HG03139 (cell line): ENCODE results near the gene SLC13A1.

Source experiments
- ATAC-seq: cut with Tn5 transposase; IDR thresholded peaks from one replicate; pipeline ENCODE4 v1.9.1; 2021; ENCODE audit not compliant: unreplicated experiment

SLC13A1 gene

DNA sequence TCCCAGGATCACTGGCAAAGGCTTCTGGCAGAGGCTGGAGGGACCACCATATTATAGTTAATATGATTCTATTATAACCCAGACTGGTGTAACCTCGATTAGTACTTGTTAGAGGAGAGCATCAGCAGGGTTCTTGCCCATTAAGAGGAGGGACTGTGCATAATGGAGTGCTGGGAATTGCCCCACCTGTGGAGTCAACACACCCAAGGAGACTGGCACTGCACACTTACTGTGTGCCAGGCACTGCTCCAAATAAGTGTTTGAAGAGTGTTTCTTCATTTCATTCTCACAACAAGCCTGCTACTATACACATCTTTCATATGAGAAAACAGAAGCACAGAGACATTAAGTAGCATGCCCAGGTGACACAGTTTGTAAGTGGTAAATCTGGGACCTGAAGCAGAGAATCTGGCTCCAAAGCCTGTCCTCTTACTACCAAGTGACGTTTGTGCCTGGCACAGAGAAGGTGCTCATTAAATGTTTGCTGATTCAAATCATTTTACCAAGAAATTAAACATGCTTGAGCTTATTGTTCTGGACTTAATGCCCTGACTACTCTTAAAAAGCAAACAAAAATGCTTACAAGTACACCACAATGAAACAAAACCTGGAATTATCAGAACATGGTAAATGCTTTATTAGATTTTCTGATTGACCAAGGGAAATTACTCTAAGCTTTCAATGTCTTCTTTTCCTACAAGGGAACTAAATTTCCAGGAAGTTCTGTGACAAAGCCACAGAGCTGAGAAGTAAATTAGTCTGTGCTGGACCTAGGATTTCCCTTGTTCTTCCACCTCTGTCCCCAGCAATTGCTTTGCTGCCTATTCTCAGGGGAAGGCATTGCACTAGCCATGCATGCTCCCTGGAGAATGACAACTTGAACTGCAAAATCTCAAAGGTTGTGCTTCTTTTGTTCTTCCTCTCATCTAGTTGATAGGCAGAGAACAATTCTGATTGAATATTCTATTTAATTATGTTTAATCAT is 809 bp downstream of the SLC13A1 start:
- no peak for ATAC-seq

DNA sequence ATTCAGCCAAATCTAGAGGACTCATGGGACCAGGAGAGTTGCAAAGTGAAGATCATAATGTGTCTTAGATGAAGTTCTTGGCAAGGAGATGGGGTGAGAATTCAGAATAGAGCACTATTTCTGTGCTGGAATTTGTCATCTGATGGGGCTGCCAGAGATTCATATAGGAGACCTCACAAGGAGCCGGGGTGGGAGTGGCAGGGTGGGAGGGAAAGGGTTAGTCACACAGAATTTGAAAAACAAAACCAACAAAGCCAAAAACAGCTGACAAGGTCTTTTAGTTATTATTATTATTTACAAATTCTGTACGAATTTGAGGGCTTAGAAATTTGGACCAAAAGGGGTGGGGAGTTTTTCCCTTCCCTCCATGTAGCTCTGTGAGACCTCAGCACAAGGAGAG is 1.7 kb downstream of the SLC13A1 start:
- no peak for ATAC-seq

DNA sequence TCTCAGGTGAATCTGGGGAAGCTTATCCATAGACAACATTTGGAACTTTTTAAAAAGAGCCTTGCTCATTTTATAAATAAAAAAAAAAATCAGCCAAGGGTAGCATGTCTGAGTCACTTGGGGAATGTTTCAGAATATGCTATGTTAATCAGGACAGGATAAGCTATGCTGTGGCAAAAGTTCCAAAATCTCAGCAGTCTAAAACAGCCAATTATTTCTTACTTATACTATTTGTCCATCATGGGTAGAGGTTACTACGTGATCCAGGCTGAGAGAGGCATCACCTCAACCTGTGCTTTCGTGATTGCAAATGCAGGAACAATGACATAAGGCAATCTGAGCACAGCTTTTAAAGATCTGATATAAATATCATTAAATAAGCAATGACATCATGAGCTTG is 6.5 kb downstream of the SLC13A1 start:
- ATAC-seq, result no peak

DNA sequence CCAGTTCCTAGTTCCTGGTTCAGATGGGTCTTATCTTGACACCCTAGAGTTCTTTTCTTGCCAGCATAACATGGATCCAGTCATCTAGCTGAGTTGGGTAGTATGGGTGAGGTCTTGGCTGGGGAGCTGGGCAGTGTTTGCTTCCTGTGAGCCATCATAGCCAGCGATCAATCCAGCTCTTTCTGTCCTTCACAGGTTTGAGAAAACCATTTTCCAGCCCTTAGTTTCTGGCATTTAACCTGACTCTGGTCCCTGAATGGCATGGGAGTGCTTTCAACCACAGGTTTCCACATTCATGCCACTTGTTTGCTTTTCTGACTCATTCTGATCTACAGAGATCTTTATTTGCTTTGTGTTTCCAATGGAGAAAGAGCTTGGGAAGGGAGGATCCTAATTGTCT is 8.6 kb downstream of the SLC13A1 start:
- no peak for ATAC-seq

DNA sequence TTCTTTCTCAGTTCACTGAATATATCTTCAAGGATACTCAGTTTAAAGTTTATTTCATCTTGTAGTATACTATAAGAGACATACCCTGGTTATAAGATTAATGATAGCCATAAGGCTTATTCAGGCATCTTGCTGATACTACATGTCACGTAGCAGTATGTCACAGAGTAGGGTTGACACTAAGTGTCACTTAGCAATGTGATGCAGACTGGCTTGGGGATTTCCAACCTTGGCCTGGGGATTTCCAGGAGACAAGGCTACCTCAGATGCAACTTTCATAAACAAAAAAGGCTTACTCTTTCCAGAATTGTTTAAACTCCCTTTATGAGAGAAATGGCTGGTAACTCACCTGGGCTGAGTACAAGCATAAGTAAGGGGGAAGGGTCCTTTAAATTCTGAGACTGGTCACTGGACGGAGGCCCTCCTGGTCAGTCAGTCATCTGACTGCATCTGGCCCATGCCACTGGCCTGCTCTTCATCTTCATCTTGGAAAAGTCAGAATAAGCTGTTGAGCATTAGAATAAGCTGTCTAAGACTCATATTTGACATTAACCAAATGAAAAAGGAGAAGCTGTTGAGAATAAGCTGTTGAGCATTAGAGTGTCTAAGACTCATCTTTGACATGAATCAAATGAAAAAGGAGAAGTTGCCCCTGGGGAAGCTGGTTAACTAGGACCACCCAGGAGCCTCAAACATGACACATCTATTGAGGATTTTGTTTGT is 9.5 kb downstream of the SLC13A1 start:
- ATAC-seq, result peak; percentile 87

DNA sequence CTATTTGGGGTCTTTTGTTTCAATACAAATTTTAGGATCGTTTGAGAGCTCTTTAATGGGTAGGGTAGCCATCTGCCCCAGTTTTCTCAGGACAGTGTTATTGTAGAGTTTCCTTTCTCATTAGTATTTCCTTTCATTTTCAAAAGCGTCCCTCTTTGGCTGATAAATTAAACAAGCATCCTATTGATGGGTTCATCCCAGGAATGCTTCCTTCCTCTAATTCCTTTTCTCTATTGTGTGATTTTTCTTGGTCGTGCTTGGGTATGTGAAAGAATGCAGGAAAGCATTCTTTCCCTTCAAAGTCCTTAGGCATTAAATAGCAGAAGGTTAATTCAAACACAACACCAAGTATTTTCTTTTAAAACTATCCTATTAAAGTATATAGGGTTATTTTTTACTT is 14.0 kb downstream of the SLC13A1 start:
- ATAC-seq, result no peak

DNA sequence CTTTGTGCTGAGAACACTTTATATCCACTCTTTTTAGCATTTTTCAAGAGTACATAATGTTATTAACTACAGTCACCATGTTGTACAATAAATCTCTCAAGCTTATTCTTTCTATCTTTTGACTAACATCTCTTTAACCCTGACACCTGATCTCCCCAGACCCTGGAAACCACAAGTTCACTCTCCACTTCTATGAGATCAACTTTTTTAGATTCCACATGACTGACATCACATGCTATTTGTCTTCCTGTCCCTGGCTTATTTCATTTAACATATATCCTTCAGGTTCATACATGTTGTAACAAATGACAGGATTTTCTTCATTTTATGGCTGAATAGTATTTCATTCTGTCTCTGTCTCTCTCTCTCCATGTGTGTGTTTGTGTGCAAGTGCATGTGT is 15.5 kb downstream of the SLC13A1 start:
- no peak for ATAC-seq

DNA sequence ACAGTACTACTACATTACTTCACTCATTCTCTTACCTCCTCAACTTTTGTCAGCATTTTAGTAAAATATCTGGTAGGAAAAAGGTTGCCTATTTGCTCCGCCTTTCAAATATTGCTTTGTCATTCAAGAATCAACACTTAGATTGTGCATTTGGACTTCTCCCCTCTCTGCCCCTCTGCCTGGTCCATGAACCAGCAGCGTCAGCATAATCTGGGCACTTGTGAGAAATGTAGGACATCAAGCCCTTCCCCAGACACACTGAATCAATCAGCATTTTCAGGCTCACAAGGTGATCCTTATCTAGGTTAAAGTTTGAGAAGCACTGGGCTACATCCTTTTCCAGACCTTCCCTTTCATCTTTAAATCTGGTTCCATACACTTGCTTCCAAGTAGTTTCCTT is 16.3 kb downstream of the SLC13A1 start:
- no peak for ATAC-seq

DNA sequence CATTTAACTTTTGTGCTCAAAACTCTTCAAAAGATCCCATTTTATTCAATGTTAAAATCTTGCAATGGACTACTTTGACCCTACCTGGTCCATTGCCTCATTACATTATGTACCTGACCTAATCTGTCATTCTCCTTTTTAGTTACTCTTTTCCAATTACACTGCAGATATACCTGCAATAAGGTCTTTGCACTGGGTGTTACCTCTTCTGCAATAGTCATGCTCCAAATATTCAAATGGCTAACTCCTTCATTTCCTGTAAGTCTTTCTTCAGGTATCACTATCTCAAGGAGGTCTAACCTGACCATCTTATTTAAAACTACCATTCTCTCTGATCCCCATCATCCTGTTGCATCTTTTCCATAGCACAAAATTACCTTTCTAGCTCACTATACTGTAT is 22.3 kb downstream of the SLC13A1 start:
- no peak for ATAC-seq

DNA sequence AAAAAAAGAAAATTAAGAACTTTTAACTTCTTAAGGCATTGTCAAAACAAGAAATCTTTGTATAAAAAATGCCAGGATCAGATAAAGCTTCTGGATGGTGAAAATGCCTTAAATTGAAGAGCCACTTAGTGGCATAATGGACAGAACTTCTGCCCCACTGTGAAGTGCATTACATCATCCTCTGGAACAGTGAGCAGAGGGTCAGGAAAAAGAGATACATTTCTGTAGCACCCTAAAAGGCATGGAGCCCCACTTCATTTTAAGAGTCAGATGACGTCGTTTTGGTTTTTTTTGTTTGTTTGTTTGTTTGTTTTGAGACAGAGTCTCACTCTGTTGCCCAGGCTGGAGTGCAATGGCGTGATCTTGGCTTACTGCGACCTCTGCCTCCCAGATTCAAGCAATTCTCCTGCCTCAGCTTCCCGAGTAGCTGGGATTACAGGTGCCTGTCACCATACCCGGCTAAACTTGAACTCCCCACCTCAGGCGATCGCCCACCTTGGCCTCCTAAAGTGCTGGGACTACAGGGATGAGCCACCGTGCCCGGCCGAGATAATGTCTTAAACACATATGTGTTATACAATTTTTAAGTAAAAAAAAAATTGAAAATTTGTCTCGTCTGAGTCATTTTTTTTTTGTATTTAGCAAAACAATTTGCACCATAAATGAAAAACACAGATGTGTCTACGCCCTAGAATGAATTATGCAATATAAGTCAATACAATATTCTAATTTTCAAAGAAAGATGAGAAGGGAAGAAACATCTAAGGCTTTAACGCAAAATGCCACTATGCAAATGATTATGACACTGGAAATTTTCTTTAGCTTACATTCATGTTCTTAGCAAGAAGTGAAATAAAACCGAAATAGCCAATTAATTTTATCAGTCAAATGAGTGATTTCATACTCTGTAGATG is 29.2 kb downstream of the SLC13A1 start:
- ATAC-seq, result no peak

DNA sequence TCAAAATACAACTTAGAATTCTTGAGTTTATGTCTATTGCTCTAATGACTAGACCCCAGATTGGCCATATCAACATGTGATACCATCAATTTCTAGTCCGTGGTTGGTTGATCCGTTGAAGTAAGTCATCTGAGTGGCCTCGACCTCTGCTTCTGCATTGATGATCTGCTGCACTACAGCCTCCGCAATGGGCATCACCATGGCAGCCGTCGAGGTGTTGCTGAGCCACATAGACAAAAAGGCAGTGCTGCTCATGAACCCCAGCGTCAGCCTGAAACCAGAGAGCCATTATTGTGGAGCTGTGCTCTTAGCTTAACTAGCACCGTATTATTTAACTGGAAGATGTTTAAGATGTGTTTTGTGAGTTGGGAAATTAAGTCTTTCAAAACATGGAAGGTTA is 30.7 kb downstream of the SLC13A1 start:
- ATAC-seq, result no peak

DNA sequence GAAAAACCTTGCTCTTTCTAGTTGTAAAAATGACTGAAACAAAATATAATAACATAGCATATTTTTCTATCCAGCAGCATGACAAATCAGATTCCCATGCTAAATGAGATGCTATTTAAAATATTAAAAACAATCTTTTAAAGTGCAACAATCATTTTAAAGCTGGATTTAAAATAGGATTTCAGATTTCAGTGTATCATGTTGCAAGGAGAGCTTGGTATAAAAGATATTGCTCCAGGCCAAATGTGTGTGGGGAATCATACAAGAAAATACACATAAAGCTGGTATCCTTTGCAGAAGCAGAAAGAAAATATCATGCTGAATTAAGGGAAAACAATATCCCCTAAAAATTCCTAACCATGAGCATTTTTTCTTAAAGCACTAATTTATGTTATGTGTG is 42.2 kb downstream of the SLC13A1 start:
- no peak for ATAC-seq

DNA sequence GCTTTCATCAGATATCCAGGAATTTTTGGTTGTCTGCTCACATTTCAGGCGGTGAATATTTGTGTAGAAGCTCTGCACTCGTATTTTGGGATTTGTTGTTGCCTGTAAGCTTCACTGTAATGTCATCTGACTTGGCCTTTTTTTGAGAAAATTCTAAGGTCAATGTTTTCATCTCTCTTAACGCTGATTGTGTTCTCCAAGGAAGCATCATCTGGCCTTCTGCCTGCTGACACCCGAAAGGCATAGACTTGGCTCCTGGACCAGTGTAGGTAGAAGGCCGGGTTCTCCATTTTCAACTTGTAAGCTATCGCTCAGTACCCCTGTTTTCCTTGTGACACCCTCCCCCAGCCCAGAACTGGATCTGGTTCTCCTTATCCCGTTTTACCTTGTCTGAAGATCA is 44.2 kb downstream of the SLC13A1 start:
- ATAC-seq, result no peak

DNA sequence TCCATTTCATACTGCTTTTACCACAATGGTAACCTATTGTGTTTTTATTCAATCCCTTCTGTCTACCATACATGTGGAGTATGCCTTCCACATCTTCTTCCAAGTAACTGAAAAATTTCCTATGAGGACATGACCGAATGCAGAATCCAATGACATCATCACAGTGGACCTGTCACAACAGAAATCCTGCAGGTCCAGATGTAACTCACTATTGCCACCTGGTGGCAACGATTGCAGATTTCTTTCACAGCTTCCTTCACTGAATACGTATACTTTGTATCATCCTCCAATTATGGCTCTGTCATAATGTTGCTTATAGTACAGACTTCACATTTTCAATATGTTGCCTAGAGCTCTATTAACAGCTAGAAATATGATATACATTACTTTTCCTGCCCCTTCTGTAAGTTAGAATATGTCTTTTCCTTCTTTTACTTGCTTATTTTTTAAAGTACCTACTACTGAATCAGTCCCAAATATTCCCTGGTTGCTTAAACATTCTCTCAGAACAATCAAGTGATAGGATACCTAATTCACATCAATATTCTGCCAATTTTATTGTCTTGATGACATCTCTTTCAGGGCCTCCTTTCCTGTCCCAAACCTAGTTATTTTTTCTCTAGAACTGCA is 45.4 kb downstream of the SLC13A1 start:
- peak; percentile 96 for ATAC-seq

DNA sequence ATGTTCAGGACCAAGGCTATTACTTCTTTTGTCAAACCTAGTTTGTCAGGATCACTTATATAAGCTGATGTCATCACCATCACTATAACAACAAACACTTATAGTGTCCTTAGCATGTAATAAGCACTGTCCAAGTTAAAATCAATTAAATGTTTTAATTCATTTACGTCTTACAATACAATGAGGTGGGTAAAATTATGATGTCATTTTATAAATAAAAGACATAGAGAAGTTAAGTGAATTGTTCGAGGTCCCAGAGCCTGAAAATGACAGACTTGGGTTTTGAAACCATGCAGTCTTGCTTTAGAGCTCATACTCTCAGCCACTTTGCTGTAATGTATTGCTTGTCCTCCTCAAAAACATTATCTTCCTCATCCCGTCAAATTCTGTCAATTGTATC is 48.3 kb downstream of the SLC13A1 start:
- ATAC-seq, result no peak

DNA sequence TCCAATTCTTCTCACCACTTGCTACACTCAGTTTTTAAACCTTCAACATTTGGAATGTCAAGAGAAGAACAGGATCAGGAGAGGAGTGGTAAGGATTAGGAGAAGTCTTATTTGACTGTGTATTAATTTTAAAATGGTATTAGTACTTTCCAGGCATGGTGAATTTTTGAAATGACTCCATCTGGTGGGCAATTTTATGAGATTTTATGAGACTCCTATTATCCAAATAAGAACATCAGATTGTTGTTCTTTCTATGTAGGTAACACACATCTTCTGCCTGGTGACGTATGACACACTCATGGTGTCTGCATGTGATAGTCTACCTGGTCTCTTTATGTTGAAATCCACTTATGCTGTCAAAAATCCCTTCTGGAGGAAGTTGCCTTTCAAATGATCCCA is 51.0 kb downstream of the SLC13A1 start:
- no peak for ATAC-seq

DNA sequence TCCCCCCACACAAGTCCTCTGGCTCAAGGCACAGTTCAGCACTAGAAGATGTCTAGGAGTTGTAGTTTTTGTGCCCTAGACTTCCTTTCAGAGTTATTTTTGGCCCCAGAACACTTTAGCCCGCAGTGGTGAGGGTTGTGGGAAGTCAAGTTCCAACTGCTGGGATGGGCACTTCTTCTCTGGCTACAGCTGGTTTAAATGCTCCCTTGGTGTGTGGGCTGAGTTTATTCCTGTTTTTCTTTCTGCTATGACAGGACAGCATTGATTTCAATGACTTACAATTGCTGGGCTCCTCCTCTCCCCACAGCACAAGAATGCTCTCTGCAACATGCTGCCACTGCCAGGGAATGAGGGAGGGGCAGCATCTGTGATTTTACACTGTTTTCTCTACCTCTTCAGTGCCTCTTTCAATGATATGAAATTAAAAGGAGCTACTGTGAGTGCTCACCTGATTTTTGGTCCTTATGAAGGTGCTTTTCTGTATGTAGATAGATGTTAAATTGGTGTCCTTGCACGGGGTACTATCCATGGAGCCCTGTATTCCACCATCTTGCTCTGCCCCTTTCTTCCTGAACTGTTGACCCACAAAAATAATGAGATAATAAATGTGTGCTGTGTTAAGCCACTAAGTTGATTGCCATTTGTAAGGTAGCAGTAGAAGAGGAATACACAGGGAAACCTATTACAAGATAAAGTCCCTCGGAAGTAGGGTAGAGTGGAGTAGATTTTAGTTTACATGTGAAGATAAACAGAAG is 56.3 kb downstream of the SLC13A1 start:
- ATAC-seq, result no peak

DNA sequence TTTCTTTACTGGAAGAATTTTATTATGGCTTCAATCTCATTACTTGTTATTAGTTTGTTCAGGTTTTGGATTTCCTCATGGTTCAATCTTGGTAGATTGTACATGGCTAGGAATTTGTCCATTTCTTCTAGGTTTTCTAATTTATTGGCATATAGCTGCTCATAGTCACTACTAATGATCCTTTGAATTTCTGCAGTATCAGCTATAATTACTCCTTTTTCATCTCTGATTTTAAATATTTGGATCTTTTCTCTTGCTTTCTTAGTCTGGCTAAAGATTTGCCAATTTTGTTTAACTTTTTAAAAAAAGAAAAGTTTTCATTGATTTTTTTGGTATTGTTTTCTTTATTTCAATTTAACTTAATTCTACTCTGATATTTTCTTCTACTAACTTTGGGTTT is 59.2 kb downstream of the SLC13A1 start:
- ATAC-seq, result no peak

DNA sequence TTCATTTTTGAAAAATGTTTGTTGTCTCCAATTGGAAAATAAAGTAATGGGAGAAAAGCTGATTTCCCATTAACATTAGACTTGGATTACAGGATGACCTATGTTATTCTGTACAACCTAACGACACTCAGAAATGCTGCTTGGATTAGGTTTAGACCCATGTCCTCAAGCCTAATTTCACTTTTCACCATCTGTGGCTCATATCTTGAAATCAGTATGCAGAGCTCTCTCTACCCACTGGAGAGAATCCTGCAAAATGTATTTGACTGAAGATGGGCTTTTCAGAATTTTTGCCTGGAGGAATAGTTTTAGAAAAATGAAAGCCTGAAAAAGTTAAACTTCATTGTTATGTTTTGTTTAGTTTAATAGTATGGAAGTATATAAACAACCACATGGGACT is 63.8 kb downstream of the SLC13A1 start:
- ATAC-seq, result no peak

DNA sequence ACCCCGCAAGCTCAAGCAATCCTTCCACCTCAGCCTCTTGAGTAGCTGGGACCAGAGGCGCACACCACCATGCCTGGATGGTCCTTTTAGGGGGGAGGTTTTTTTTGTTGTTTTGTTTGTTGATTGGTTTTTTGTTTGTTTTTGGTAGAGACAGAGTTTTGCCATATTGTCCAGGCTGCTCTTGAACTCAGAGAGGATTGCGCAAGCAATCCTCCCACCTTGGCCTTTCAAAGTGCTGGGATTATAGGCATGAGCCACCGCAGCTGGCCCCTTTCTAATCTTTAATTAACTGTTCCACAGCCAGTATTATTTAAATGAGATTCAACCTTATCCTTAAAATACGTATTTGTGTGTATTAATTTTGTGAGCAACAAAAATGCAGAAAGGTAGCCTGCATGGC is 65.8 kb downstream of the SLC13A1 start:
- ATAC-seq, result no peak
